NCI-H748 (cell line): ENCODE data around the gene FARSB.
"Not testable (repeated sequence)": the region's sequence is repeated elsewhere in the genome, so short reads cannot be mapped to it uniquely, and the experiment has no call there.

ENCODE experiments used
- DNase-seq: peaks from one replicate; lab custom pipeline; 2025; ENCODE audit not compliant: unreplicated experiment; lab: John Stamatoyannopoulos, UW

Gene FARSB

GRCh38 chr2:222655787-222656525 lies at the start of gene FARSB:
Gene FARSB, minus strand, starts transcription at chr2:222656092. Its CDS starts 19 bp downstream, at chr2:222656073.
- DNase-seq = peak; percentile 98

- no peak for DNase-seq
Measured at GRCh38 chr2:222703886-222704285, 48.0 kb upstream of the FARSB start.

GRCh38 chr2:222703091-222703490 lies 47.2 kb upstream of the FARSB start:
- no peak for DNase-seq

GRCh38 chr2:222701721-222702131 lies 45.8 kb upstream of the FARSB start:
- DNase-seq = no peak

GRCh38 chr2:222701233-222701632 lies 45.3 kb upstream of the FARSB start:
- DNase-seq = no peak

GRCh38 chr2:222698276-222698675 lies 42.4 kb upstream of the FARSB start:
- DNase-seq = no peak

- peak; percentile 9 for DNase-seq
Measured at GRCh38 chr2:222693837-222694236, 37.9 kb upstream of the FARSB start.

- DNase-seq = not testable (repeated sequence)
Measured at GRCh38 chr2:222693413-222693812, 37.5 kb upstream of the FARSB start.

GRCh38 chr2:222690564-222691200 lies 34.8 kb upstream of the FARSB start:
- peak; percentile 81 for DNase-seq

- DNase-seq = no peak
Measured at GRCh38 chr2:222689322-222689721, 33.4 kb upstream of the FARSB start.

GRCh38 chr2:222688917-222689316 lies 33.0 kb upstream of the FARSB start:
- DNase-seq = no peak

- no peak for DNase-seq
Measured at GRCh38 chr2:222686086-222686750, 30.3 kb upstream of the FARSB start.

- no peak for DNase-seq
Measured at GRCh38 chr2:222683805-222684204, 27.9 kb upstream of the FARSB start.

- no peak for DNase-seq
Measured at GRCh38 chr2:222677981-222678380, 22.1 kb upstream of the FARSB start.

- DNase-seq = no peak
Measured at GRCh38 chr2:222673883-222674282, 18.0 kb upstream of the FARSB start.

GRCh38 chr2:222673273-222673672 lies 17.4 kb upstream of the FARSB start:
- DNase-seq = no peak

GRCh38 chr2:222672068-222672401 lies 16.1 kb upstream of the FARSB start:
- no peak for DNase-seq

- DNase-seq = peak; percentile 66
Measured at GRCh38 chr2:222671259-222672067, 15.6 kb upstream of the FARSB start, which contains the start of gene MOGAT1. Gene MOGAT1, plus strand, starts transcription at chr2:222671658. Its CDS starts 128 bp downstream, at chr2:222671786.

GRCh38 chr2:222670191-222671038 lies 14.5 kb upstream of the FARSB start:
- no peak for DNase-seq

GRCh38 chr2:222669353-222669752 lies 13.5 kb upstream of the FARSB start:
- DNase-seq = no peak
